GM13977 (cell line): ENCODE results near the gene SPIN1.

ENCODE experiments used
- DNase-seq: peaks from one replicate; pipeline ENCODE4 v3.0.0; 2012; ENCODE audit warnings: low spot score
- in situ Hi-C: fragments of 300-500 bp; cut with MboI; formaldehyde crosslinking; loops from one replicate; pipeline ENCODE4 v1.12.0; 2022; ENCODE audit warnings: low sequenced_read_pairs, low pct_unique_long_range_greater_than_20kb, mixed read lengths, inconsistent platforms; ENCODE audit not compliant: unreplicated experiment
- TF ChIP-seq, protein P1 (sequence below): IDR thresholded peaks from 2 replicates; pipeline ENCODE4 v1.5.1; 2012; ENCODE audit warnings: mild to moderate bottlenecking, control low read depth; ENCODE audit not compliant: insufficient read depth; ENCODE audit errors: extremely low read depth, missing control alignments

The SPIN1 gene

DNA sequence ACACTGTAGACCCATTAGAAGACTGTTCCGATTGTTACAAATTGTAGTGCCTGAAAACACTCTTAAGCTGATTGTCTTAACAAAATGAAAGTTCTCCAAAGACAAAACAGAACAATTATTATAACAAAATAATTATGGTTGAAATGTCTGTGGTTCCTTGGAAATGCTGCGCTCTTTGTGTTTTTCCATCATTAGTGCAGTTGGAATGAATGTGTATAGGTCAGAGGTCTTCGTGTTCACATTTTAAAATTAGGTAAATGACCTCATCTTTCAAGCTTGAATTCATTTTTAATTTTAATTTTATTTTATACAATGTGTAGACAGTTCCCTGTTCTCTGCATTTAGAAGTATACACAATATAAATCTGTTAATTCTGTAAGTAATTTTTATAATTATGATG is 90.0 kb downstream of the SPIN1 start:
- no peak for DNase-seq
- TF ChIP-seq, protein P1, sequence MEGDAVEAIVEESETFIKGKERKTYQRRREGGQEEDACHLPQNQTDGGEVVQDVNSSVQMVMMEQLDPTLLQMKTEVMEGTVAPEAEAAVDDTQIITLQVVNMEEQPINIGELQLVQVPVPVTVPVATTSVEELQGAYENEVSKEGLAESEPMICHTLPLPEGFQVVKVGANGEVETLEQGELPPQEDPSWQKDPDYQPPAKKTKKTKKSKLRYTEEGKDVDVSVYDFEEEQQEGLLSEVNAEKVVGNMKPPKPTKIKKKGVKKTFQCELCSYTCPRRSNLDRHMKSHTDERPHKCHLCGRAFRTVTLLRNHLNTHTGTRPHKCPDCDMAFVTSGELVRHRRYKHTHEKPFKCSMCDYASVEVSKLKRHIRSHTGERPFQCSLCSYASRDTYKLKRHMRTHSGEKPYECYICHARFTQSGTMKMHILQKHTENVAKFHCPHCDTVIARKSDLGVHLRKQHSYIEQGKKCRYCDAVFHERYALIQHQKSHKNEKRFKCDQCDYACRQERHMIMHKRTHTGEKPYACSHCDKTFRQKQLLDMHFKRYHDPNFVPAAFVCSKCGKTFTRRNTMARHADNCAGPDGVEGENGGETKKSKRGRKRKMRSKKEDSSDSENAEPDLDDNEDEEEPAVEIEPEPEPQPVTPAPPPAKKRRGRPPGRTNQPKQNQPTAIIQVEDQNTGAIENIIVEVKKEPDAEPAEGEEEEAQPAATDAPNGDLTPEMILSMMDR, result no peak
- in situ Hi-C loops, result no loop called here

DNA sequence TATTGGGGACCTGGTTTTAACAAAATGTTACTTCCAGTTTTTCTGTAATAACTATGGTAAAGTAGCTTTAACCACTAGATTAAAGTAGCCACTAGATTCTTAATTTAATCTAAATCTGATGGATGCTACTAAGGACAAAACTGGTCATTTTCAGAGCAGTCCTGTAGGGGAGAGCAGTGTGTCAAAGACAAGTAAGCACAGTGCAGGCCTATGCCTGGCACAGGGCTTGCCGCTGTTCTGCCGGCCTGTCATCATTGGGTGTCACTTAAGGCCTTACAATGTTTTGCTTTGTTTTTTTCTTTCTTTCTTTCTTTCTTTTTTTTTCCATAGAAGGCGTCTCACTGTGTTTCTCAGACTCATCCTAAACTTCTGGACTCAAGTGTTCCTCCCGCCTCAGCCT is 93.7 kb downstream of the SPIN1 start:
- in situ Hi-C loops, result no loop called here
- DNase-seq, result no peak

DNA sequence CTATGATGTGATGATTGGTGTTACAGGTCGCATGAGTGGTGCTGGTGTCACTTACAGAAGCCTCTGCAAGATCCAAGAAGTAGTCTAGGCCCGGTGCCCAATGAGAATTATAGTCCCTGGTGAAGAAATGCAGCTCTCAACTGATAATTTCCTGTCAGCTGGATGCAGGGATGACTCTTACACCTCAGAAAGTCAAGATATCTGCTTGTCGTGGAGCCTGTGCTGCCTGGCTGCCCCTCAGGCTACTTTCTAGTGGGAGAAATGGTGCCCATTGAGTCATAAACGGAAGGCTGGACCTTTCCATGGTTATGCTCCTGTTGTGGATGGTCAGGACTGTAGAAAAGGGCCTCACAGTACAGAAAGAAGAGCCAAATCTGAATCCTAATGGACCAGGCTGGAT is 99.9 kb downstream of the SPIN1 start:
- DNase-seq, result no peak
- TF ChIP-seq, protein P1, result no peak
- in situ Hi-C loops, result no loop called here

More for the DNA sequence above, 93.7 kb downstream of the SPIN1 start:
- TF ChIP-seq, protein P1, result no peak

DNA sequence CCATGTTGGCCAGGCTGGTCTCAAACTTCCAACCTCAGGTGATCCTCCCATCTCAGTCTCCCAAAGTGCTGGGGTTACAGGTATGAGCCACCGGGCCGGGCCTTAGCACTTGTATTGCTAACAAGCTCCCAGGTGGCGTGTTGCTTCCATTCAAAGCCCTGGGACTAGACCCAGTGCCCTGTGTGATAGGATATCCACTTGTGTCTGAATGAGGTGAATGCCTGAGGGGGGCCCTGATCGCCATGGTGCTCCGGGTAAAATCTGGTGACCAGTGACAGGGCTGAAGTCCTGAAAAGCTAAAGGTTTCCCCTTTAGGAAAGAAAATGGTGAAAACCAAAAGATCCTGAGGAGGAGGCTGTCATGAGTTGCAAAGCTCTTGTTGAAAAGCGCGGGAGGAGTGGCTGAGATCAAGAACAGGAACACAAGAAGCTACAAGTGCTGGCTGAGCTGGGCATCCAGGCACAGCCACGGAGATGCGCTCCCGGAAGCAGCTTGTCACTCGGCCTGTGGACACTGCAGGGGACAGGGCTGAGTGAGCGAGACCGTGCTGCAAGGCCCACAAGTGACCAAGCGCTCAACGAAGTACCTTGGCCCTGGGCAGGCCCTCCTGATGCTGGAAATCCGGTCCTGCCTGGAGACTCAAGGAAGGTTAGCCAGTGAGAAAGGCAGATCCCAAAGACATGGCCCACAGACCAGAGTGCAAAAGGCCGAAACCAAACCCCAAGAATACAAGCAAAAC is 106.9 kb downstream of the SPIN1 start:
- in situ Hi-C loops, result no loop called here
- no peak for DNase-seq
- TF ChIP-seq, protein P1, result no peak

DNA sequence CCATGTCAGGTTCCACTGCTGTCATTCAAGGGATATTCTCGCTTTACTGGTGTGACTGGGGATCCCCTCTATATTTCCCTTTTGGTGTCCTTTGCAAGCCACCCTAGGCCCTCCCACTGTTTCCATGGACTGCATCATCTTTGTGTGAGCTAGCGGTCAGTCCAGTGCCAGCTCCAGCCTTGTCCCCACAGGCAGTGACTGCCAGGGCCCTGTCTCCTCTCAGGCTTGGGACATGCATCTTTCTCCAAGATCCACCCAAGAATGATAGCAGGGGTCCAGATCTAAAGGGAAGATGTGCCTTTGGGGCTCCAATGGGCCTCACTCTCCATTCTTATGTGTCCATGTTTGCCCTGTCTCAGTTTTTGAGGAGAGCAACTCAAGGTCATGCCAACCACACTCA is 109.0 kb downstream of the SPIN1 start:
- TF ChIP-seq, protein P1, result no peak
- DNase-seq, result no peak
- in situ Hi-C loops, result no loop called here

DNA sequence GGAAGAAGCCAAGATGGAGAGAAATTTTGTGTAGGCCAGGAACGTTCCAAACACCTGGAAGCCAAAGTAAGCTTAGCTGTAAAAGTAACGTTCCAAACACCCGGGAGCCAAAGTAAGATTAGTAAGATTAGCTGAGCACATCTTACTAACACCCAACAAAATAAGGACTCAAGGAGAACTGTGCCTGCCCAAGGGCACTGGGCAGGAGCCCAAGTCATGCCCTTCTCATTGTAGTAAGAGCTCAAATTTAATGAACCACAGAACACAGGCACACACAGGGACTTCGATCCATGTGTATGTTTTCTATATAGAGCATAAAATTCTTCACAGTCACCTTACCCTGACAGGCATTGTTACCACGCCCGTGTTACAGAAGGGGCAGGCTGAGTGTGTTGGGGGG is 110.6 kb downstream of the SPIN1 start:
- in situ Hi-C loops, result no loop called here
- TF ChIP-seq, protein P1, result no peak
- no peak for DNase-seq
